ENCODE data around the gene GLDN.

DNA sequence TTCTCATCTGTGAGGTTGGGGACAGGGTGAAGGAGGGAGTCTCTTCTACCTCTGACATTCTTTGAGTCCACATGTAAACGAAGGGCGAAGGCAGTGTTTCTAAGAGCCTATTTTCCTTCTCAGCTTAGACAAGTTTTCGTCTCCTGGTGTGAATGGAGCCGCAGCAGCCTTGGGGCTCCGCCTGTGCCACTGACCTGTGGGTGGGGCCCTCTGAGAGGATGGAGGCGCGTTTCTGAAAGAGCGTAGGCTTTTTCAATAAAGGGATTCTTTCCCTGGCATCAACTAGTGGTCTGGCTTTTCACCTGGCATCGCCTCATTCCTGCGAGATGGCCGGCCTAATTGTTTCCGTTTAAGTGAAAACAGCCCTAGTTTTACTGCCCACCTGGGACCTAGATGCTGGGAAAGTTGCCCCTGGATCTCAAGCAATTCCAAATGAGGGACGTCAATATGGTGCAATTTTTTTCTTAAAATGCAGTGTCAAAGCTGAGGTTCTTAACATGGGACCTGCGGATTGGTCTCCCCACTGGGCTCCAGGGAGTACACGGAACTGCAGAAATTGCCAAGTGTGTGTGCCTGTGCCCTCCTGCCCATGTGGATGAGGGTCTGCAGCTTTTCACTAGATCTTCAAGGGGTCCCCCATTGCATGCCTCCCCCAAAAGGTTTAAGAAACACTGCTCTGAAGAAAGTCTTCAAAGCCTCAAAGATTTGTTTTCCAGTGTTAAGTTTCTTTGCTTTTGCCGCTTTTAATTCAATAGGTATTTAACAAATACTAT is 958 bp downstream of the GLDN start:
- no peak for TF ChIP-seq EZH2 (IDR thresholded peaks at IDR 0.05; ENCODE audit: low read length, unreplicated experiment)
- TF ChIP-seq, protein P1, sequence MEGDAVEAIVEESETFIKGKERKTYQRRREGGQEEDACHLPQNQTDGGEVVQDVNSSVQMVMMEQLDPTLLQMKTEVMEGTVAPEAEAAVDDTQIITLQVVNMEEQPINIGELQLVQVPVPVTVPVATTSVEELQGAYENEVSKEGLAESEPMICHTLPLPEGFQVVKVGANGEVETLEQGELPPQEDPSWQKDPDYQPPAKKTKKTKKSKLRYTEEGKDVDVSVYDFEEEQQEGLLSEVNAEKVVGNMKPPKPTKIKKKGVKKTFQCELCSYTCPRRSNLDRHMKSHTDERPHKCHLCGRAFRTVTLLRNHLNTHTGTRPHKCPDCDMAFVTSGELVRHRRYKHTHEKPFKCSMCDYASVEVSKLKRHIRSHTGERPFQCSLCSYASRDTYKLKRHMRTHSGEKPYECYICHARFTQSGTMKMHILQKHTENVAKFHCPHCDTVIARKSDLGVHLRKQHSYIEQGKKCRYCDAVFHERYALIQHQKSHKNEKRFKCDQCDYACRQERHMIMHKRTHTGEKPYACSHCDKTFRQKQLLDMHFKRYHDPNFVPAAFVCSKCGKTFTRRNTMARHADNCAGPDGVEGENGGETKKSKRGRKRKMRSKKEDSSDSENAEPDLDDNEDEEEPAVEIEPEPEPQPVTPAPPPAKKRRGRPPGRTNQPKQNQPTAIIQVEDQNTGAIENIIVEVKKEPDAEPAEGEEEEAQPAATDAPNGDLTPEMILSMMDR (conservative IDR thresholded peaks at IDR 0.05; ENCODE audit: low read depth, low read length): no peak
